GM12873 (cell line): ENCODE data around the gene IL17REL.

Experiments
- CTCF ChIP-seq: IDR thresholded peaks from 2 replicates; pipeline ENCODE4 v1.5.1; 2012; ENCODE audit warnings: low read depth, mild to moderate bottlenecking, moderate library complexity, low read length, control low read depth; ENCODE audit not compliant: insufficient read depth; ENCODE audit errors: missing control alignments

IL17REL gene

GRCh38 chr22:49954991-49955580, 57.5 kb downstream of the IL17REL start:
- TF ChIP-seq CTCF = no peak

DNA sequence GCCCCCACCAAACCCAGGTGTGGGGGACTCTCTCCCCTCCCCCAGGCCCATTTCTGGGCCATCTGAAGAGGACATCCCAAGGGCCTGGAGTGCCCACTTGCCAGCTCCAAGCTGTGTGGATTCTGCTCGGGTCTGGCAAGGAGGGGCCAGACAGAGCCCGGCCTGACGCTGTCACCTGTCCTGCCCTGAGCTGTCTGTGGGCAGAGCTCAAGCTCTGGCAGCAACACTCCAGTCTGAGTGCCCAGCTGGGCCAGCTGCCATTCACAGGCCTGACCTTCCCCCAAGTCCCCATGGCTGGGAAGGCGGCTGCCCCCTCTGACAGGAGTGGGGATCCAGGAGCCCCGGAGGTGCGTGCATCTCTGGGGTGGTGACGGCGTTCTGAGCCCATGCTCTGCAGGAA, 58.2 kb downstream of the IL17REL start:
- no peak for TF ChIP-seq CTCF

DNA sequence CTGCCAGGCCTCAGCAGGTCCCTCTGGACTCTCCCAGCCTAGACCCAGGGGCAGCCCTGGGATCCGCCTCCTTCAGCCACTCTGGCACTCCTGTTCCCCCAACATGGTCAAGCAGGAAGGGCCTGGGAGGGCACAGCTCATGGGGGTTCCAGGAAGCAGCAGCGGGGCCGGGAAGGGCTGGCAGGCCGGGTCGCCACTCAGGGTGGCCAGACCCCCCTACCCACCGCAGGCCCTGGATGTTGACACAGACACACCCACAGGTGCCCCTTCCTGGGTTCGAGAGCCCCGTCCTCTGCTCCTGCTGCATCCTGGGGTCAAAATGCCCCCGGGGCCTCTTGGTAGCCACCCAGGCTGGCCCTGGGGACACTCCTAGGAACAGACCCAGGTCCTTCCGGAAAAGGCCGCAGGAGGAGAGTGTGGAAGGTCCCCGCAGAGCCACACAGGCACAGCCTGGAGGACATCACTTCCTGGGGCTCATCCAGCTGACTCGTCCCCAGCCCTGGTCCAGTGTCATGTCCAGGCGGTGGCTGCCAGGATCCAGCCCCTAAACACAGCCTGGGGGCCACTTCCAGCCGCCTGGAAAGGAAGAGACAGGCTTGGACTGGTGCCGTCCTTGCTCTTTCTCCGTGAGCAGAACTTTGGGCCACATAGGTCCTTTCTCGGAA, 58.8 kb downstream of the IL17REL start:
- no peak for TF ChIP-seq CTCF

DNA sequence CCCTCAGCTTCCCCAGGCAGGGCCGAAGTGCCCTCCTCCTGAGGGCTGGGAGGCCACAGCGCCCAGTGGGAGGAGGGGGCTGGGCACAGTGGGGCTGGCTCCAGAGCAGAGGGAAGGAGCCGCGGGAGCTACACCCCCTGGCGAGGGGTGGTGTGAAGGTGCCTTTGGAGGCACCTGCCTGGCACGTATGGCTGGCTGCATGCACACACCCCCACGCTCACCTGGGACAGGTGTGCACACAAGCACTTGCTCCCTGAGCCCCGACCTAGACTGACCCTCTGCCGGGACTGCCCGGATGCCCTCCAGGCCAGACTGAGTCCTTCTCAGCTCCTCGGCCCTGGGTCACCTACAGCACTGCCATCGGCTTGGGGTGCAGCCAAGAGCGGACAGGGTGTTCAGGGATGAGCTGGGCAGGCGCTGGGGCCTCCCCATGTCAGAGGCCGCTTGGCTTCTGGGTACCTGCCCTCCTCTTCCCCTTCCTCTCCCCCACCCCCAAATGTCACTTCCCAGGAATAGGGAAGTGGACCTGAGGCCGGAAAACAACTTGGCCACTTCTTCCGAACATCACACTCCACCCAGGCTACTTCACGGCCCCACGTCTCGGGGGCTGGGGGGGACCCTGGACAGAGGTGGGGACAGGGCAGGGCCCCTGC, 59.4 kb downstream of the IL17REL start:
- no peak for TF ChIP-seq CTCF

GRCh38 chr22:49951986-49952896, 60.3 kb downstream of the IL17REL start:
- TF ChIP-seq CTCF = no peak

GRCh38 chr22:49951678-49951985, 60.9 kb downstream of the IL17REL start:
- no peak for TF ChIP-seq CTCF

DNA sequence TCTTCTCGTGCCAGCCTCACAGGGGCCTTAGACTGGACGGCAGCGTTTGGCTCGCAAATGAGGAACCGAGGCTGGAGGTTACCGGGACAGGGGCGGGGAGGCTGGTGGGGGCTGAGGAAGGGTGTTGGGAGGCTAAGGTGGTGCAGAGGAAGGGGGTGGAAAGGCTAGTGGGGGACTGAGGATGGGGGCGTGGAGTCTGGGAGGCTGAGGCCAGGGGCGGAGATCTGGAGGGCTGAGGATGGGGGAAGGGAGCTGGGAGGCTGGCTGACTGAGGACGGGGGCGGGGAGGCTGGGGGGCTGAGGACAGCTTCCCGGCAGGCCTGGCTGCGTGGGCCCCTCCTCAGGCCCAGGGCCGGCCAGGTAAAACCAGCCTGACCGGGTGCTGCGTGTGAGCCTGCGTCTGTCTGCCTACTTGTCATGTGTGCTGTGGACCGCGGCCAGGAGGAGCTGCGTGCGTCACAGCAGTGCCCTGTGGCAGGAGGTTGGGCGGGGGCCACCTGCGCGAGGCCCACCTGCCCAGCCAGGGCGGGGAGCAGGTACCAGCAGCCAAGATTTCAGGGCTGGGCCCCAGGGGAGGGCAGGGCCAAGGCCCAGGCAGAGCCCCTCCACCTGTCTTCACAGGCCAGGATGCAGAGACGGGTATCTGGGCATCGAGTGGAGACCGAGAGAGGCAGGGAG, 61.4 kb downstream of the IL17REL start:
- TF ChIP-seq CTCF = no peak
